LNCAP (cell line): Measurements from ENCODE around the gene SLCO3A1.

Experiments used
- TF ChIP-seq, protein P1 (sequence below): fragments of 450-650 bp; IDR thresholded peaks from 2 replicates; pipeline ENCODE4 v1.5.1; 2017; ENCODE audit warnings: mild to moderate bottlenecking

Gene SLCO3A1

DNA sequence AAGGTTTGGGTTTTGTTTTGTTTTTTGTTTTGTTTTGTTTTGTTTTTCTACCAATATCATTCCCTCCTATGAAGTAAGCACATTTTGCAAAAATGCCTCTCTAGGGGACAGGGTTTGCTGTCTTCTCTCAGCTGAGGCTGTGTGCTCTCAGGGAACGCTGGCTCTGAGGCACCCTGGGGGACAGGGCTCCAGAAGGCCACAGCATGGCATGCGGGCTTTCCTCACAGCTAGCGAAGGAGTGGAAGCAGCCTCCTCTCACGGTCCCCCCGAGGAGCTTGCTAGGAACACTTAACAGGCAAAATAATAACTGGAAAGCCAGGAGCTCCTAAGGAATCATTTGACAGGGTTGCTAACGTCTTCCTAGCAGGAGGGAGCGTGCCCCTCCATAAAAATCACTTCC, 312.5 kb downstream of the SLCO3A1 start:
- TF ChIP-seq, protein P1, sequence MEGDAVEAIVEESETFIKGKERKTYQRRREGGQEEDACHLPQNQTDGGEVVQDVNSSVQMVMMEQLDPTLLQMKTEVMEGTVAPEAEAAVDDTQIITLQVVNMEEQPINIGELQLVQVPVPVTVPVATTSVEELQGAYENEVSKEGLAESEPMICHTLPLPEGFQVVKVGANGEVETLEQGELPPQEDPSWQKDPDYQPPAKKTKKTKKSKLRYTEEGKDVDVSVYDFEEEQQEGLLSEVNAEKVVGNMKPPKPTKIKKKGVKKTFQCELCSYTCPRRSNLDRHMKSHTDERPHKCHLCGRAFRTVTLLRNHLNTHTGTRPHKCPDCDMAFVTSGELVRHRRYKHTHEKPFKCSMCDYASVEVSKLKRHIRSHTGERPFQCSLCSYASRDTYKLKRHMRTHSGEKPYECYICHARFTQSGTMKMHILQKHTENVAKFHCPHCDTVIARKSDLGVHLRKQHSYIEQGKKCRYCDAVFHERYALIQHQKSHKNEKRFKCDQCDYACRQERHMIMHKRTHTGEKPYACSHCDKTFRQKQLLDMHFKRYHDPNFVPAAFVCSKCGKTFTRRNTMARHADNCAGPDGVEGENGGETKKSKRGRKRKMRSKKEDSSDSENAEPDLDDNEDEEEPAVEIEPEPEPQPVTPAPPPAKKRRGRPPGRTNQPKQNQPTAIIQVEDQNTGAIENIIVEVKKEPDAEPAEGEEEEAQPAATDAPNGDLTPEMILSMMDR = no peak

DNA sequence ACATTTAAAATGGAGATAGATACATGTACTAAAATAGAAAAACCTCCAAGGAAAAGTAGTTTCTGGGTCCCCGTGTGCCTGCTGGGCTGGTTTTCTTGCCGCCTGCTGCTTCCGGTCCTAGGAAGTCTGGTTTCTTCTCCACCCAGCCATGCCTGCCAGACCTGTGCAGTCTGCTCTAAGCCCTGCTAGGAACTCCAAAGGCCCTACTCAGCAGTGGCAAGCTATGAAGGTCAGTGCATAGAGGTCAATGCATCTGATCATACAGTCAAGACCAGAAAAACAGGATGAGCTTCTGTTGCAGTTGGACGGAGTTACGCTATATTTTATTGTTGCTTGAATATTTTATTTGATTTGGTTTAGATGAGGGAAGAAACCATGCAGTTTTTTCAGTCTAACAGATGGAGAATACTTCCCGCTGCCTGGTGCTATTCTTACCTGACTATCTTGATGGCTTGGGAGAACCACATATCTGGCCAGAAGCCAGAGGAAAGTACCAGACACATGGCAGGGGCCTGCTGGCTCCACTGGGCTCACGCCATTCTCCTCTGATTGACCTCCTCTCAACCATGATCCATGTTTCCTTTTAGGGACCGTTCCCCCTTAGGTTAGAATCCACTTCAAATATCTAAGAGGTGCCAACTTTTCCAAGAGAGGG, 313.4 kb downstream of the SLCO3A1 start:
- TF ChIP-seq, protein P1 = no peak

DNA sequence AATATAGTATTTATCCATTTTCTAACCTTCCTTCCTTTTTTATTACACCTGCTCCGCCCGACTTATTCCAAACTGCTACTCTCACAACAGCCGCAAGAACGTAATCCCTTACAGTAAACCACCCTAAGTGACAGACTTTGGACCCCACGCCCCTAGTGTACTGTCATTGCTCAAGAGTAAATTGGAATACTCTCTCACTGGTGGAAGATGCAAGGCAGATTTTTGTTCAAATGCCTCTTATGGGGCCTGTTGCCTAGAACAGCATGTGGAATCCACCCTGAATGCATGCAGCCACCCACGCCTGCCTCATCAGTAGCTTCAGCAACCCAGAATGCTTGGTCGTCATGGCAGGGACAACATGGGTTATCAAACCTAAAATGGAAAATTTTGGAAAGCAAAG, 313.9 kb downstream of the SLCO3A1 start:
- TF ChIP-seq, protein P1 = no peak

DNA sequence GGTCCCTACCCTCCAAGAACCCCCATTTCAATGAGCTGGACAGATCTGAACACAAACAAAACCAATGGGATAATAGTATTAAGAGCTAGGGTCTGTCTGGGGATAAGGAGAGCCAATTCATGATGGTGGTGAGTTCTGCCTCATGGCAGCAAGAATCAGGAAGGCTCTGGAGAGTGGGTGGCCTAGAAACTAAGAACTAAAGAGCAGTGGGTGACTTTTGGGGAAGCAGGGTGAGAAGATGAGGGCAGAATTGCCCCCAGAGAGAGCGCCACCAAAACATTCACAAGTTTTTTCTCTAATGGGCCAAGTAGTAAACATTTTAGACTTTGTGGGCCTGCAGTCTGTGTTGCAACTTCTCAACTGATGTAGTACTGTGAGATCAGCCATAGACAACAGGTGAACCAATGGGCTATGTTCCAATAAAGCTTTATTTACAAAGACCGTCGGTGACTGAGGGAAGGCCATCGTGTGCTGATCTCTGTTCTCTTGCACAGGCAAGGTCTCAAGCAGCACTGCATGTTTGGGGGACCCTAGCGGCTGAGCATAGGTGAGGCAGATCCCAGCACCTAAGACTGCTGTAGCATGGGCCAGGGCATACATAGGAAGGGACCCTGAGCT, 314.7 kb downstream of the SLCO3A1 start:
- TF ChIP-seq, protein P1 = no peak

DNA sequence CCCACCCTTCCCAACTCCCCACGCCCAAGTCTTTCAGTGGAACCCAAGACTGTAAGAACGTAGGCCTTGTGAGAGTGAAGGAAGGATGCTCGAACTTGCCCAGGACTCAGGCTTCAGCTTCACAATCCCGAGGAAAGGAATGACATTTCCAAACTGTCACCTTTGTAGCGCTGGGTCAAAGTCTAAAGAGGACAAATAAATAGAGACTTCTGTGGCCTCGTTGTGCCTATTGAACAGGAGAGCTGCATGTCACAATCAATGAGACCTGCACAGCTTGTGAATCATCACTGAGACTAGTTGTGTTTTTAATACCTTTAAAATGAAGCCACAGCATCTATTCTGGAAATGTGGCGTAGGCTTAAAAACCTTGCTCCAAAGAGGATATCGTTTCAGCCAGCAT, 317.4 kb downstream of the SLCO3A1 start:
- TF ChIP-seq, protein P1 = no peak

DNA sequence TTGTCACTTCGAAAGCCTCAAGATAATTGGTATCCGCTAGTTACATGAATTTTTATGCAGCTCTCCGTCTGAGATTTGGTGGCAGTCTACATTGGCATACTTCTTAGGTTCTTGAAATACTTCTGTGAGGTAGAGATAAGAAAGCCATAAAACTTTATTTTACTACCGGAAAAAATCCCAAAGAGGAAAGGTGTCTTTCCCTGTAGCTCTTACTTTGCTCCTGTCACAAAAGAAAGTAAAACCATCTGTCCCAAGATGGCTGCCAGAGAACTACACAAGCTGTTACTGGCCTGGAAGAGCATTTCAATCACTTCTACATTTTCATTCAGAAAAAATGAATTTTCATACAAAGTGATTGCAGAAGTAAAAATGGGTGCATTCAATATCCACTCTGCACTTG, 325.4 kb downstream of the SLCO3A1 start:
- TF ChIP-seq, protein P1 = no peak

DNA sequence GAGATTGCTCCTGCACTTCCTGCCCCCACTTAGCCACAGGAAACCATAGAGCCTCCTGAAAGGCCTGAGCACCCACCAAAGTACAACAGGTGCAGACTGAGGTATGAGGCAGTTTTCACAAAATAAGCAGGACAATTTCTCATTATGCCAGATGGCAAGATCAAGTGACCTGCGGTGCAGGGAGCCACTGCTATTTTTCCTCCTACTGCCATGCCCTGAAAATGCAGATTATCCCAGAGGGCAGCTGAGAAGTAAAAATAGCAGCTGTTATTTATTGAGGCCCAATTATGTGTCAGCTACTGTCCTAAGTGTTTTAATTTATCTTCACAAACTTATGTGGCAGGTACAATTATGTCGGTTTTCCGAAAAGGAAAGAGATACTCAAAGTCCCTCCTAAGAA, 330.6 kb downstream of the SLCO3A1 start:
- TF ChIP-seq, protein P1 = no peak
